Hematopoietic multipotent progenitor cell treated with erythropoietin and hydrocortisone succinate and interleukin-3 and kit ligand, for 17 days (in vitro differentiated cells): ENCODE measurements around the gene PHF21B.
"Not testable (repeated sequence)": the region's sequence is repeated elsewhere in the genome, so short reads cannot be mapped to it uniquely, and the experiment has no call there.

ENCODE experiments used
- DNase-seq: peaks from one replicate; pipeline ENCODE4 v3.0.0-alpha.2; 2015; ENCODE audit warnings: low spot score

The PHF21B gene

DNA sequence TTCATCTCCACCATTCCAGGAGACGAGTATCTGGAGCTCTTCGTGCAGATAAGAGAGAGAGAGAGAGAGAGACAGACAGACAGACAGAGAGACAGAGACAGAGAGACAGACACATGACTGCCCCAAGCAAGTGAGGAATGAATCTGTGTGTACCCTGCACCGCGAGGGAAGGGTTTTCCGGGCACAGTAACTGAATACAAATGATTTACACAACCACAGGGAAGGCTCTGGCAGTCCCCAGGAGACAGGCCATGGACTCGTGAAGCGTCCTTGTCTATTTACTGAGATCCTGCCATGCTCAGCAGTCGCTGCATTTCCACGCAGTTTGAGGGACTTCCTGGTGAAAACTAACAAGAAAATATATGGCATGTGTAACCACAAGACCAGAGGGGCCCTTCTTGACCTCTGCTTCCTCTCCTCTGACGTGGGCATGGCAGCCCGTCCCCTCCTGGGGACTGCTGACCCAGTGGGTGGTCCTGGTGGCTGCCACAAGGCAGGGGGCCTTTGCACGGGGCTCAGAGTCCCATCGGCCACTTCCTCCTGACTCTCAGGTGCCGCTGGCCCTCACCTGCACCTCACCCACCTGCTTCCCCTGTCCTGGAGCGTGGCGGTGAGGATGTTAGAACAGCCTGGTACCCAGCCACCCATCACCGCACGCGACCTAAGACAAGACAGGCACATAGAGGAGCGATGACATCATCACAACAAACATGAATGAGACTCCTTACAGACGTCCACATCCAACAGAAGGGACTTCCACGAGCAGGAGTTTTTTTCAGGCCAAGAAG lies 75.9 kb downstream of the PHF21B start:
- DNase-seq, result no peak

DNA sequence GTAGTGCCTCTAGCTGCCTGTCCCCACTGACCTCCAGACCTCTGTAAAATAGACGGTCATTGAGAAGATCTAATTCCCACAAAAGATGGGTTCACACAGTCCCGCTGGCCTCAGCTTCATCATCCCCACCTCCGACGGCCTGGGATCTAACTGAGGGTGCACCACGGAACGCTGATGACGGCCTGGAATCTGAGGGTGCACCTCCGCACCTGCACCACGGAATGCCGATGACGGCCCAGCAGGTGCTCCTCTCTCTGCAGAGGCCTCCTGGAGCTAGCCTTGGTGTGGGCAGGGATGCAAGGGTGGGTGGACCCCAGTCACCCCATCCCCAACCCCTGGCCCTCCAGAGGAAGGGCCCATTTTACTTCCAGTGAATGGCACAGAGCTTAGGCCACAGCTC lies 77.3 kb downstream of the PHF21B start:
- DNase-seq, result no peak

- no peak for DNase-seq
These were observed 78.0 kb downstream of the PHF21B start for GRCh38 chr22:44931766-44932165.

DNA sequence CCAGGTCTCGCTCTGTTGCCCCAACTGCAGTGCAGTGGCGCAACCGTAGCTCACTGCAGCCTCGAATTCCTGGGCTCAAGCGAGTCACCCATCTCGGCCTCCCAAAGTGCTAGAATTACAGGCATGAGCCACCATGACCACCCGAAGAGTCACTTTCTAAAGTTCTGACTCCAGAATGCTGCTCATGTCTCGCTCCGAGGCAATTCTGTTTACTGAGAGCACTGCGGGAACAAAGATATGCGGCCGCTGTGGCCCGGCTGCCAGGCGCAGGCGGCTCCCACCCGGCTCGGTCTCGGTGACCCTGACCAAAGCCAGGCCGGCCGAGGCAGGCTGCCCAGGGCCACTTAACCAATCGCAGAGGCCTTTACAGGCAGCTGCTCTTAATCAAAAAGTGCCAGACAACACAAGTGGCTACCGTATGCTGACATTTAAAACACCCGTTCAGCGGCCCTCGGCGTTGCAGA lies 78.7 kb downstream of the PHF21B start:
- DNase-seq, result no peak

GRCh38 chr22:44930711-44931035 lies 79.1 kb downstream of the PHF21B start:
- no peak for DNase-seq

DNA sequence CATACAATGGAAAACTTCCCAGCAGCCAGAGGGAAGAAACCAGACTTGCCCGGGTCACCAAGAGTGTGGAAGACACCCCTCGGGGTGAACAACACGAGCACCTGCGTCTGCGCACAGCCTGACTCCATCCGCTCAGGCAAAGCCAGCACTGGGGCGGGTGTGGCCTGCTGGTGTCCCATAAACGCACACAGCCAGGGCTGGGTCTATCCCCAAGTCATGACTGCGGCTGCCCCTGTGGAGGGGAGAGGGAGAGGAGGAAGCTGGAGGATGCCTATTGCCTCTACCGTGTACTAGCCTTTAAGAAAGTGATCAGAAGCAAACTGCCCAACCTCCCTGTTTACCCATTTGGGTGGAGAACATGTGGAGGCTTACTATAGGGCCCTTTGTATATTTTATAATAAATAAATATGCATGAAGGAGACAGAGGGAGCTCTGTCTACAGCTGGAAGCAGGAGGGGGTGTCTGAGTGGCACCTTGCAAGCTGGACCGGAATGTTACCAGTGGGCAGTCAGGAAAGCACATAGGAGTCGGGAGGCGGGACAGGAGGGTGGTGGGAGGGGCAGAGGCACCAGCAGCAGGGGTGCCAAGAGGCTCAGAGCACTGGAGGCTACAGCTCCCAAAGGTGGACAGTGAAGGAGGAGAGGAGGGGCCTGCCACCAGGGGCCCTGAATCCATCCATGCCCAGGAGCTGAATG lies 79.6 kb downstream of the PHF21B start:
- no peak for DNase-seq

GRCh38 chr22:44929359-44930015 lies 80.3 kb downstream of the PHF21B start:
- no peak for DNase-seq

DNA sequence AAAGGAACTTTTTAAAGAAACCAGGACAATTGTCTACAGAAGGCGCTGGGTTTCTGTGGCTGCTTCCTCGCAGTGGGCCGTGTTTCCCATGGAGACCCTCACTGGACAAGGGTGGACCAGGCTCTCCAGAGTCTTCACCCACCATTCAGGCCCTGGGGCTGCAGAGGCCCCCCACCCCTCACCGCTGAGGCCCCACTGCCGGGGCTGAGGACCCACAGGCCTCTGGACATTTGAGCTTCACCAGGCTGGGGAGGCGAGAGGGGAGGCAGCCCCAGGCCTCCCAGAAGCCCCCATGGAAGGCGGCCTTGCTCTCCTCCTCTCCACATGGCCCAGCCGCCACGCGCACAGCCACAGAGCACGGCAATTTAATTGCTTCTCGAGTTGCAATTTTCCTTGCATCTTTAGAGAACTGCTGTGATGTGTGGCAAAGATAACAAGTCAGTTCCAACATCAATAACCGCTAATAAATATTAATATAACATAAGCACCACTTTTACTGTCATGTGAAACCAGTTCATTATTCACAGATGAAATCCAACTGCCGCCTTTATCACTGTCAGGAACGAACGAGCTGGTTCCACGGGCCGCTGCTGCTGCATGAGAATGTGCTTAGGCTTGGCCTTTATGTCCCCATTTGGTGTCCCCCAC lies 81.0 kb downstream of the PHF21B start:
- DNase-seq, result no peak

GRCh38 chr22:44928136-44928463 lies 81.7 kb downstream of the PHF21B start:
- DNase-seq, result no peak

GRCh38 chr22:44927463-44928135 lies 82.2 kb downstream of the PHF21B start:
- no peak for DNase-seq

- DNase-seq, result no peak
These were observed 83.1 kb downstream of the PHF21B start for GRCh38 chr22:44926491-44927415.

DNA sequence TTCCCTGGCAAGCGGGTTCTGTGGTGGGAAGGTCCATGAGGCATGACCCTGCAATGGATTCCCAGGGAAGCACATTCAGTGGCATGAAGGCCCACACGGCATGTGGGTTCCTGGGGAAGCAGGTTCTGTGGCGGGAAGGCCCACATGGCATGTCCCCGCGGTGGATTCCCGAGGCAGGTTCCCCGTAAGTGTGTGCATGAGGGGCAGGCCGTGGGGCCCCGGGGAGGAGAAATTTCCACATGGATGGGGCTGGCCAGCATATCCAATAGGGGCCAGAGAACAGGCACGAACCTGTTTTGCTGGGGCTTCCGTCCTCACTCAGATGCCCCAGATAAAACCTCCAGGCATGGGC lies 83.7 kb downstream of the PHF21B start:
- no peak for DNase-seq

- no peak for DNase-seq
These were observed 84.2 kb downstream of the PHF21B start for GRCh38 chr22:44925465-44926123.

DNA sequence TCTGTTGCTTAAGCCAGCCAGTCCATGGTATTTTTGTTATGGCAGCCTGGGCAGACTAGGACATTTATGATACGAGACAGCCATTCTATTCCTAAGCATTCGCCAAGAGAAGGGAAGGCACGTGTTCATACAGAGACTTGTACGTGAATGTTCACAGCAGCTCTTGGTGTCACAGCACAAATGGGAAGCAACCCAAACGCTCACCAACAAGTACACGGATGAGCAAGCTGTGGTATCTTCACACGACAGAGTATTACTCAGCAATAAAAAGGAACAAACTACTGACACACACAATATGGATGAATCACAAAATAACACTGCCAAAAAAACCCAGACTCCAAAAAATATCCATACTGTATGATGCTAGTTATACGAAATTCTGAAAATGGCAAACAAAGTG lies 85.1 kb downstream of the PHF21B start:
- no peak for DNase-seq

GRCh38 chr22:44924098-44924497 lies 85.7 kb downstream of the PHF21B start:
- DNase-seq, result no peak

- DNase-seq, result not testable (repeated sequence)
These were observed 88.0 kb downstream of the PHF21B start for GRCh38 chr22:44921766-44922165.

DNA sequence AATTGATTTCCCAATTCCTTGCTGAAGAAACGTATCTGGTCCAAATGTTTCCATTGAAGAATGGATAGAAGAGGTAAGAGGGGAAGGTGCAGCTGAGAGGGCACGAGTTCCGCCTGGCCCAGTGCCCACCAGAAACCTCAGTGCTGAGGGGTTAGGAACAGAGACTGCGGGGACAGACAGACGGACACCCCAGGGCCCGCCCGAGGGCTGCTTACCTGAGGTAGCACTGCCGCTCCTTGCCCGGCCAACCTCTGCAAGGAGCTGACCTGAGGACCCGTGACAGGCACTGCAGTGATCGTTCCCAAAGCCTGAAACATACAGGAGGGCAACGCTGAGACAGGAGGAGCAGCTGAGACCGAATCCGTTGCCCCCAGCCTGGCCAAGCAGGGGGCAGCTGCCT lies 89.6 kb downstream of the PHF21B start:
- DNase-seq, result no peak

GRCh38 chr22:44919691-44920090 lies 90.1 kb downstream of the PHF21B start:
- DNase-seq, result no peak

GRCh38 chr22:44918925-44919392 lies 90.8 kb downstream of the PHF21B start:
- no peak for DNase-seq

DNA sequence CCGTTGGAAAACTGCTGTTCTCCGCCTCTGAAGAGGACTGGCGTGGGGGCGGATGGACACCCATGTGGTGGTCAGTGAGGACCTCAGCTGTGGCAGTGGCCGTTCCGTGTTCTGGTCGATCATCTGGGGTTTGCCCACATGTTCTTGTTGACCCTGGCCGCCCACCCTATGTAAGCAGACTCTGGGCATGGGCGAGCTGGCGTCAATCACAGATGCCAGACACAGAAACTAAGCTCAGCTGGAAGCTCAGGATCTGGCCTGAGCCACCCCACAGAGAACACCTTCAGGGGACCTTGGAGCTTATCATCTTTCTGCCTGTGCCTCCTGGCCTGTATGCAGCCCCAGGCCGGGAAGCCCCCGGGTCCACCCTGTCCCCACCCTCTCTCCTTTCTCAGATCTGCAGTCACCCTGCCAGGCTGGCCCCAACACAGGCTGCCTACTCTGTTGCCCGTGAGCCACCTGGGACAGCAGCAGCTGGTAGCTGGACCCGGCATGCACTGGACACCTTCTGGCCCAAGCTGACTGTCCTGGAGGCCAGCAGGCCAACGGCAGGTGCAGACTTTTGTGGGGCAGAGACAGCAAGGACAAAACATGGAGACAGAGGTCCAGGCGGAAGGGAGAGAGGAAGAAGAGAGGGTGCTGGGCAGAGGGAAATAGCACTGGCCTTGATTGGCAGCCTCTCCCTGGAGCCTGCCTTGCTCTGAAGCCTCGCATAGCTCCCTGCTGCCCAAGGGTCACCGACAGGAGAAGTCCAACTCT lies 91.5 kb downstream of the PHF21B start:
- DNase-seq, result no peak
